ENCODE results near the gene THAP7.

Gene THAP7

GRCh38 chr22:21018314-21018713 lies 16.4 kb upstream of the THAP7 start:
- Histone ChIP-seq H3K9ac (ENCODE audit: low read depth, low read length) (no peak overlapping the region), H3K27ac (ENCODE audit: low read depth, low read length) (no peak overlapping the region), H3K36me3 (ENCODE audit: insufficient read depth, low read length) (no peaks in the 10 kb centered on the region), H3K4me1 (ENCODE audit: insufficient read depth, low read length) (peaks cover 9% of the 10 kb centered on the region; the same call in 1 of the 2 replicates), H3K27me3 (ENCODE audit: insufficient read depth, low read length) (no peaks in the 10 kb centered on the region), H3K9me3 (ENCODE audit: insufficient read depth, low read depth, low read length) (no peaks in the 10 kb centered on the region), H3K4me3 (ENCODE audit: low read length) (no peak overlapping the region)
- WGBS = 96% methylated on average over 4 of the region's 4 CpGs

GRCh38 chr22:21016644-21017420 lies 14.9 kb upstream of the THAP7 start:
- Histone ChIP-seq H3K4me1 (ENCODE audit: insufficient read depth, low read length) (peaks cover 12% of the 10 kb centered on the region; the same call in 1 of the 2 replicates), H3K27ac (ENCODE audit: low read depth, low read length) (no peak overlapping the region), H3K27me3 (ENCODE audit: insufficient read depth, low read length) (no peaks in the 10 kb centered on the region), H3K9ac (ENCODE audit: low read depth, low read length) (no peak overlapping the region), H3K4me3 (ENCODE audit: low read length) (no peak overlapping the region), H3K36me3 (ENCODE audit: insufficient read depth, low read length) (no peaks in the 10 kb centered on the region), H3K9me3 (ENCODE audit: insufficient read depth, low read depth, low read length) (no peaks in the 10 kb centered on the region)
- 84% methylated on average over 13 of the region's 13 CpGs for WGBS

GRCh38 chr22:21015466-21016006 lies 13.6 kb upstream of the THAP7 start:
- Histone ChIP-seq H3K27ac (ENCODE audit: low read depth, low read length) (no peak overlapping the region), H3K9me3 (ENCODE audit: insufficient read depth, low read depth, low read length) (no peaks in the 10 kb centered on the region), H3K9ac (ENCODE audit: low read depth, low read length) (no peak overlapping the region), H3K4me3 (ENCODE audit: low read length) (no peak overlapping the region), H3K27me3 (ENCODE audit: insufficient read depth, low read length) (no peaks in the 10 kb centered on the region), H3K4me1 (ENCODE audit: insufficient read depth, low read length) (peaks cover 12% of the 10 kb centered on the region; the same call in 1 of the 2 replicates), H3K36me3 (ENCODE audit: insufficient read depth, low read length) (no peaks in the 10 kb centered on the region)
- WGBS = 85% methylated on average over 10 of the region's 10 CpGs

GRCh38 chr22:21014726-21015465 lies 13.0 kb upstream of the THAP7 start, which contains the start of gene P2RX6:
P2RX6 (plus strand) TSS chr22:21015165; CDS start chr22:21015175, 10 bp downstream.
- Histone ChIP-seq H3K4me3 (ENCODE audit: low read length) (peak within 1 kb of the TSS; percentile 73), H3K27ac (ENCODE audit: low read depth, low read length) (peak within 1 kb of the TSS; percentile 62), H3K9me3 (ENCODE audit: insufficient read depth, low read depth, low read length) (no peaks in the 10 kb centered on the region), H3K27me3 (ENCODE audit: insufficient read depth, low read length) (no peaks in the 10 kb centered on the region), H3K4me1 (ENCODE audit: insufficient read depth, low read length) (peaks cover 15% of the 10 kb centered on the region), H3K36me3 (ENCODE audit: insufficient read depth, low read length) (no peaks in the 10 kb centered on the region), H3K9ac (ENCODE audit: low read depth, low read length) (peak within 1 kb of the TSS; percentile 46; the same call in 1 of the 2 replicates)
- 44% methylated on average over 12 of the region's 12 CpGs for WGBS

GRCh38 chr22:21014202-21014725 lies 12.3 kb upstream of the THAP7 start:
- peak overlapping the region; percentile 46; the same call in 1 of the 2 replicates for H3K9ac ChIP-seq (ENCODE audit: low read depth, low read length)
- peak overlapping the region; percentile 62; the same call in 1 of the 2 replicates for H3K27ac ChIP-seq (ENCODE audit: low read depth, low read length)

GRCh38 chr22:21013657-21014201 lies 11.8 kb upstream of the THAP7 start:
- H3K27ac ChIP-seq (ENCODE audit: low read depth, low read length) = peak overlapping the region; percentile 62; the same call in 1 of the 2 replicates
- peak overlapping the region; percentile 73 for H3K4me3 ChIP-seq (ENCODE audit: low read length)
- 0 out of 2 replicates have a peak, but pooled peaks cover 3% of the 10 kb centered on the region for H3K36me3 ChIP-seq (ENCODE audit: insufficient read depth, low read length)
- peak overlapping the region; percentile 46; the same call in 1 of the 2 replicates for H3K9ac ChIP-seq (ENCODE audit: low read depth, low read length)
- no peaks in the 10 kb centered on the region for H3K9me3 ChIP-seq (ENCODE audit: insufficient read depth, low read depth, low read length)
- H3K27me3 ChIP-seq (ENCODE audit: insufficient read depth, low read length) = no peaks in the 10 kb centered on the region
- WGBS = 2% methylated on average over 23 of the region's 24 CpGs
- H3K4me1 ChIP-seq (ENCODE audit: insufficient read depth, low read length) = peaks cover 18% of the 10 kb centered on the region

More at GRCh38 chr22:21014202-21014725, 12.3 kb upstream of the THAP7 start:
- Histone ChIP-seq H3K4me3 (ENCODE audit: low read length) (peak overlapping the region; percentile 73), H3K9me3 (ENCODE audit: insufficient read depth, low read depth, low read length) (no peaks in the 10 kb centered on the region), H3K36me3 (ENCODE audit: insufficient read depth, low read length) (no peaks in the 10 kb centered on the region), H3K27me3 (ENCODE audit: insufficient read depth, low read length) (no peaks in the 10 kb centered on the region), H3K4me1 (ENCODE audit: insufficient read depth, low read length) (peaks cover 18% of the 10 kb centered on the region)
- WGBS = 2% methylated on average over 40 of the region's 40 CpGs

- no peaks in the 10 kb centered on the region for H3K27me3 ChIP-seq (ENCODE audit: insufficient read depth, low read length)
- no peaks in the 10 kb centered on the region for H3K9me3 ChIP-seq (ENCODE audit: insufficient read depth, low read depth, low read length)
- 90% methylated on average over 14 of the region's 14 CpGs for WGBS
- peaks cover 18% of the 10 kb centered on the region for H3K4me1 ChIP-seq (ENCODE audit: insufficient read depth, low read length)
- no peak overlapping the region for H3K9ac ChIP-seq (ENCODE audit: low read depth, low read length)
- H3K36me3 ChIP-seq (ENCODE audit: insufficient read depth, low read length) = 0 out of 2 replicates have a peak, but pooled peaks cover 5% of the 10 kb centered on the region
- H3K27ac ChIP-seq (ENCODE audit: low read depth, low read length) = no peak overlapping the region
- peak overlapping the region; percentile 73 for H3K4me3 ChIP-seq (ENCODE audit: low read length)
Observed at GRCh38 chr22:21012446-21013407, 10.8 kb upstream of the THAP7 start.

- peak overlapping the region; percentile 63; the same call in 1 of the 2 replicates for H3K27ac ChIP-seq (ENCODE audit: low read depth, low read length)
- H3K4me1 ChIP-seq (ENCODE audit: insufficient read depth, low read length) = peaks cover 18% of the 10 kb centered on the region
- H3K9ac ChIP-seq (ENCODE audit: low read depth, low read length) = no peak overlapping the region
- WGBS = 75% methylated on average over 3 of the region's 3 CpGs
- 0 out of 2 replicates have a peak, but pooled peaks cover 5% of the 10 kb centered on the region for H3K36me3 ChIP-seq (ENCODE audit: insufficient read depth, low read length)
- no peaks in the 10 kb centered on the region for H3K9me3 ChIP-seq (ENCODE audit: insufficient read depth, low read depth, low read length)
- H3K4me3 ChIP-seq (ENCODE audit: low read length) = no peak overlapping the region
- H3K27me3 ChIP-seq (ENCODE audit: insufficient read depth, low read length) = no peaks in the 10 kb centered on the region
Observed at GRCh38 chr22:21010426-21011113, 8.7 kb upstream of the THAP7 start.

- no peak overlapping the region for H3K4me3 ChIP-seq (ENCODE audit: low read length)
- WGBS = 73% methylated on average over 10 of the region's 10 CpGs
Observed at GRCh38 chr22:21009638-21010425, 7.9 kb upstream of the THAP7 start.

More at GRCh38 chr22:21009638-21010425, 7.9 kb upstream of the THAP7 start:
- H3K9me3 ChIP-seq (ENCODE audit: insufficient read depth, low read depth, low read length) = no peaks in the 10 kb centered on the region
- H3K36me3 ChIP-seq (ENCODE audit: insufficient read depth, low read length) = 0 out of 2 replicates have a peak, but pooled peaks cover 5% of the 10 kb centered on the region
- H3K27ac ChIP-seq (ENCODE audit: low read depth, low read length) = peak overlapping the region; percentile 63; the same call in 1 of the 2 replicates
- H3K9ac ChIP-seq (ENCODE audit: low read depth, low read length) = no peak overlapping the region
- peaks cover 13% of the 10 kb centered on the region for H3K4me1 ChIP-seq (ENCODE audit: insufficient read depth, low read length)
- no peaks in the 10 kb centered on the region for H3K27me3 ChIP-seq (ENCODE audit: insufficient read depth, low read length)
